HEK293 (cell line): ENCODE measurements around the gene ATP8B4.

Experiments used
- CTCF ChIA-PET: fragments of 350-600 bp; formaldehyde crosslinking; extraction: SDS; loops from one replicate; lab custom pipeline; 2021; ENCODE audit warnings: antibody characterized with exemption; lab: Yijun Ruan, JAX
- POLR2A ChIA-PET: fragments of 300-600 bp; formaldehyde crosslinking; extraction: SDS; loops from one replicate; lab custom pipeline; 2020; ENCODE audit warnings: antibody characterized with exemption, inconsistent platforms; lab: Yijun Ruan, JAX
- H3K27ac ChIP-seq: fragments of 200-500 bp; sonication (Bioruptor generic); 2 replicates; pipeline ENCODE4 v1.5.1; 2014; ENCODE audit warnings: low read depth, low read length, control low read depth, inconsistent platforms; ENCODE audit errors: extremely low read depth
- H3K36me3 ChIP-seq, 2 experiments: fragments of 200-500 bp in 1 of 2; sonication (Bioruptor generic) in 1 of 2; 1 replicate in 1 of 2; 2 replicates in 1 of 2; pipeline ENCODE4 v1.5.1; 2014 to 2017; ENCODE audit warnings: inconsistent platforms in 2 of 2, low read length in 2 of 2; ENCODE audit not compliant: control insufficient read depth in 2 of 2, insufficient read depth in 1 of 2
- H3K4me1 ChIP-seq: fragments of 200-500 bp; sonication (Bioruptor generic); 2 replicates; pipeline ENCODE4 v1.5.1; 2014; ENCODE audit warnings: mild to moderate bottlenecking, low read length, inconsistent platforms; ENCODE audit not compliant: control insufficient read depth, insufficient read depth
- H3K4me3 ChIP-seq: 2 replicates; pipeline ENCODE4 v1.5.1; 2011; ENCODE audit warnings: low read depth, mild to moderate bottlenecking, control low read depth, low read length, moderate library complexity
- H3K9me3 ChIP-seq: fragments of 200-500 bp; sonication (Bioruptor generic); 2 replicates; pipeline ENCODE4 v1.5.1; 2014; ENCODE audit warnings: low read depth, low read length, inconsistent platforms; ENCODE audit not compliant: control insufficient read depth, insufficient read depth
- HIC1 ChIP-seq: fragments of 450-650 bp; formaldehyde crosslinking; IDR thresholded peaks from 2 replicates; pipeline ENCODE4 v1.5.1; 2016; ENCODE audit warnings: missing biosample characterization, missing genetic modification characterization
- PRDM1 ChIP-seq: fragments of 450-650 bp; formaldehyde crosslinking; IDR thresholded peaks from 2 replicates; pipeline ENCODE4; 2016; ENCODE audit warnings: missing biosample characterization, missing genetic modification characterization
- PRDM2 ChIP-seq: fragments of 450-650 bp; formaldehyde crosslinking; IDR thresholded peaks from 2 replicates; pipeline ENCODE4 v1.5.1; 2016; ENCODE audit warnings: missing biosample characterization, missing genetic modification characterization, borderline replicate concordance
- PRDM6 ChIP-seq: fragments of 450-650 bp; formaldehyde crosslinking; IDR thresholded peaks from 2 replicates; pipeline ENCODE4 v1.5.1; 2017; ENCODE audit warnings: missing biosample characterization, missing genetic modification characterization
- ZBTB1 ChIP-seq: fragments of 450-650 bp; formaldehyde crosslinking; IDR thresholded peaks from 2 replicates; pipeline ENCODE4 v1.5.1; 2016; ENCODE audit warnings: missing biosample characterization, missing genetic modification characterization
- ZBTB44 ChIP-seq: fragments of 450-650 bp; IDR thresholded peaks from 2 replicates; pipeline ENCODE4 v1.5.1; 2018; ENCODE audit warnings: missing biosample characterization, mild to moderate bottlenecking, missing genetic modification characterization
- ZNF521 ChIP-seq: fragments of 450-650 bp; formaldehyde crosslinking; IDR thresholded peaks from 2 replicates; pipeline ENCODE4 v1.5.1; 2017; ENCODE audit warnings: missing biosample characterization, mild to moderate bottlenecking, missing genetic modification characterization
- ZNF785 ChIP-seq: fragments of 450-650 bp; formaldehyde crosslinking; IDR thresholded peaks from 2 replicates; pipeline ENCODE4 v1.5.1; 2016; ENCODE audit warnings: missing biosample characterization, missing genetic modification characterization
- ZSCAN16 ChIP-seq: fragments of 450-650 bp; formaldehyde crosslinking; IDR thresholded peaks from 2 replicates; pipeline ENCODE4 v1.5.1; 2016; ENCODE audit warnings: missing biosample characterization, missing genetic modification characterization
- ZSCAN5A ChIP-seq: fragments of 450-650 bp; formaldehyde crosslinking; IDR thresholded peaks from 2 replicates; pipeline ENCODE4 v1.5.1; 2016; ENCODE audit warnings: missing biosample characterization, missing genetic modification characterization
- TF ChIP-seq, protein P1 (sequence below): fragments of 450-650 bp; formaldehyde crosslinking; IDR thresholded peaks from 2 replicates; pipeline ENCODE4 v1.5.1; 2016; ENCODE audit warnings: missing biosample characterization, missing genetic modification characterization
- TF ChIP-seq, protein P2 (sequence below): fragments of 450-650 bp; formaldehyde crosslinking; IDR thresholded peaks from 2 replicates; pipeline ENCODE4 v1.5.1; 2017; ENCODE audit warnings: missing biosample characterization, missing genetic modification characterization

ATP8B4 gene

DNA sequence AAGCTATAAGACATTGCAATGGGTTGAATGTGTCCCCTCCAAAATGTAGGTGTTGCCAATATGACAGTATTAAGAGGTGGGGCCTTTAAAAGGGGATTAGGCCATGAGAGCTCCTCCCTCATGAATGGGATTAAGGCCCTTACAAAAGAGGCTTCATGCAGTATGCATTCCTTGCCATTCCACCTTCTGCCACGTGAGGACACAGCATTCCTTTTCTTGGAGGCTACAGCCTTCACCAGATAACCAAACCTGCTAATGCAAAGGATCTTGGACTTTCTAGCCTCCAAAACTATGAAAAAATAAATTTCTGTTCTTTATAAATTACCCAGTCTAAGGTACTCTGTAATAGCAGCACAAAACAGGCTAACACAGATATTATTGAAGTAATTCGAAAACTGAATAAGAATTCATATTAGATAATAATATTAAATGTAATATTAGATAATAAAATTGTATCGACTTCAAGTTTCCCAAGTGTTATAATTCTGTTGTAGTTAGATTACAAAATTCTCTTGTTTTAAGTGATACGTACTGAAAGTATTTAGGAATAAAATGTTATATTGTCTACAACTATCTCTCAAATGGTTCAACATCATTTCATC, 29.4 kb upstream of the ATP8B4 start (continued):
- TF ChIP-seq, protein P1, sequence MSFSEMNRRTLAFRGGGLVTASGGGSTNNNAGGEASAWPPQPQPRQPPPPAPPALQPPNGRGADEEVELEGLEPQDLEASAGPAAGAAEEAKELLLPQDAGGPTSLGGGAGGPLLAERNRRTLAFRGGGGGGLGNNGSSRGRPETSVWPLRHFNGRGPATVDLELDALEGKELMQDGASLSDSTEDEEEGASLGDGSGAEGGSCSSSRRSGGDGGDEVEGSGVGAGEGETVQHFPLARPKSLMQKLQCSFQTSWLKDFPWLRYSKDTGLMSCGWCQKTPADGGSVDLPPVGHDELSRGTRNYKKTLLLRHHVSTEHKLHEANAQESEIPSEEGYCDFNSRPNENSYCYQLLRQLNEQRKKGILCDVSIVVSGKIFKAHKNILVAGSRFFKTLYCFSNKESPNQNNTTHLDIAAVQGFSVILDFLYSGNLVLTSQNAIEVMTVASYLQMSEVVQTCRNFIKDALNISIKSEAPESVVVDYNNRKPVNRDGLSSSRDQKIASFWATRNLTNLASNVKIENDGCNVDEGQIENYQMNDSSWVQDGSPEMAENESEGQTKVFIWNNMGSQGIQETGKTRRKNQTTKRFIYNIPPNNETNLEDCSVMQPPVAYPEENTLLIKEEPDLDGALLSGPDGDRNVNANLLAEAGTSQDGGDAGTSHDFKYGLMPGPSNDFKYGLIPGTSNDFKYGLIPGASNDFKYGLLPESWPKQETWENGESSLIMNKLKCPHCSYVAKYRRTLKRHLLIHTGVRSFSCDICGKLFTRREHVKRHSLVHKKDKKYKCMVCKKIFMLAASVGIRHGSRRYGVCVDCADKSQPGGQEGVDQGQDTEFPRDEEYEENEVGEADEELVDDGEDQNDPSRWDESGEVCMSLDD: no peak
- TF ChIP-seq, all 188 proteins: peak for 3

- H3K36me3 ChIP-seq: no peaks in the 10 kb centered on the region
- H3K9me3 ChIP-seq: no peaks in the 10 kb centered on the region
- TF ChIP-seq ZBTB1 (tag by site-specific recombination) (no peak), PRDM2 (tag by site-specific recombination) (no peak), ZNF785 (tag by site-specific recombination) (no peak), ZSCAN16 (no peak), PRDM1 (tag by site-specific recombination) (no peak), ZNF521 (tag by site-specific recombination) (no peak), HIC1 (tag by site-specific recombination) (no peak), PRDM6 (tag by site-specific recombination) (no peak), ZSCAN5A (tag by site-specific recombination) (no peak), ZBTB44 (tag by site-specific recombination) (no peak)
- TF ChIP-seq, protein P2, sequence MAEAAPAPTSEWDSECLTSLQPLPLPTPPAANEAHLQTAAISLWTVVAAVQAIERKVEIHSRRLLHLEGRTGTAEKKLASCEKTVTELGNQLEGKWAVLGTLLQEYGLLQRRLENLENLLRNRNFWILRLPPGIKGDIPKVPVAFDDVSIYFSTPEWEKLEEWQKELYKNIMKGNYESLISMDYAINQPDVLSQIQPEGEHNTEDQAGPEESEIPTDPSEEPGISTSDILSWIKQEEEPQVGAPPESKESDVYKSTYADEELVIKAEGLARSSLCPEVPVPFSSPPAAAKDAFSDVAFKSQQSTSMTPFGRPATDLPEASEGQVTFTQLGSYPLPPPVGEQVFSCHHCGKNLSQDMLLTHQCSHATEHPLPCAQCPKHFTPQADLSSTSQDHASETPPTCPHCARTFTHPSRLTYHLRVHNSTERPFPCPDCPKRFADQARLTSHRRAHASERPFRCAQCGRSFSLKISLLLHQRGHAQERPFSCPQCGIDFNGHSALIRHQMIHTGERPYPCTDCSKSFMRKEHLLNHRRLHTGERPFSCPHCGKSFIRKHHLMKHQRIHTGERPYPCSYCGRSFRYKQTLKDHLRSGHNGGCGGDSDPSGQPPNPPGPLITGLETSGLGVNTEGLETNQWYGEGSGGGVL (tag by site-specific recombination): no peak
- TF ChIP-seq, protein P1: no peak
- TF ChIP-seq, all 188 proteins: peak for 0
- ChIA-PET POLR2A (no interaction called here), CTCF (interaction anchor here (0.6 kb wide), 1 partner anchor 675 kb away, joined by 3 read pairs; no protein-coding TSS in a partner anchor)
- H3K4me3 ChIP-seq: no peak overlapping the region
- no peaks in the 10 kb centered on the region for H3K4me1 ChIP-seq
- H3K27ac ChIP-seq: no peak overlapping the region
These were observed 27.6 kb upstream of the ATP8B4 start for GRCh38 chr15:50146632-50147031.
